ENCODE measurements around the gene MXD1. TPM values are rescaled to one million over a fixed set of nuclear protein-coding genes. Genes with fewer than 3 reads are reported as not detected.
A peak's percentile ranks its signal among the peaks of the same experiment; 100 is the strongest.

Gene MXD1
- total and polyA plus RNA-seq, 9 of the 15 experiments (the other 6 are each of a cell fraction or from before 2014, with no cell fraction given) = 6.7 to 35.9 (median 11.0) TPM

GRCh38 chr2:69933839-69934613, 19.1 kb downstream of the MXD1 start (continued):
- TF ChIP-seq ATF3 (IDR thresholded peaks at IDR 0.05) (peak; percentile 95), ATF3 (CRISPR knock-in tag; conservative IDR thresholded peaks at IDR 0.05) (no peak), HMG20A (CRISPR knock-in tag; conservative IDR thresholded peaks at IDR 0.05) (no peak), CHD4 (IDR thresholded peaks at IDR 0.05; ENCODE audit: insufficient read depth, insufficient replicate concordance, low read depth, low read length, poor library complexity, severe bottlenecking) (no peak), ZNF639 (CRISPR knock-in tag; conservative IDR thresholded peaks at IDR 0.05 in 1 of 2, IDR thresholded peaks at IDR 0.05 in 1 of 2) (peak in 1 of 2 experiments; percentile 25; a peak in 1 of 4 replicates), MEF2A (IDR thresholded peaks at IDR 0.05; ENCODE audit: control insufficient read depth, low read depth, low read length) (no peak), SMARCE1 (IDR thresholded peaks at IDR 0.05) (peak; percentile 89), NCOA4 (IDR thresholded peaks at IDR 0.05; ENCODE audit: partially characterized antibody) (no peak), ZFP36 (IDR thresholded peaks at IDR 0.05; ENCODE audit: low read depth, low read length, partially characterized antibody) (no peak), CSDE1 (IDR thresholded peaks at IDR 0.05) (no peak), GTF2A2 (tag; IDR thresholded peaks at IDR 0.05) (peak; percentile 36; the same call in 1 of the 2 replicates), KAT7 (CRISPR knock-in tag; IDR thresholded peaks at IDR 0.05; ENCODE audit: borderline replicate concordance) (0 out of 2 replicates have a peak, but pooled peaks have one; percentile 45), MED1 (CRISPR knock-in tag; IDR thresholded peaks at IDR 0.05; ENCODE audit: borderline replicate concordance) (no peak), ELF4 (CRISPR knock-in tag; IDR thresholded peaks at IDR 0.05) (0 out of 2 replicates have a peak, but pooled peaks have one; percentile 53), ZEB2 (IDR thresholded peaks at IDR 0.05) (0 out of 2 replicates have a peak, but pooled peaks have one; percentile 68), STAT5A (IDR thresholded peaks at IDR 0.05; ENCODE audit: borderline replicate concordance, low read length) (0 out of 2 replicates have a peak, but pooled peaks have one; percentile 9), E2F5 (CRISPR knock-in tag; IDR thresholded peaks at IDR 0.05) (no peak), MCM2 (IDR thresholded peaks at IDR 0.05; ENCODE audit: low read depth) (no peak), NFE2L1 (tag; IDR thresholded peaks at IDR 0.05; ENCODE audit: borderline replicate concordance, low read depth) (no peak), SIN3B (IDR thresholded peaks at IDR 0.05; ENCODE audit: low read depth) (no peak), FOXA3 (CRISPR knock-in tag; conservative IDR thresholded peaks at IDR 0.05 in 1 of 2, IDR thresholded peaks at IDR 0.05 in 1 of 2) (no peak), NCOA6 (IDR thresholded peaks at IDR 0.05) (no peak), PML (IDR thresholded peaks at IDR 0.05; ENCODE audit: low read length) (no peak), DEAF1 (CRISPR knock-in tag; IDR thresholded peaks at IDR 0.05) (no peak)

Measured in K562 (cell line).